NCI-H82 (cell line): ENCODE results near the gene PAPPA.

Experiments
- DNase-seq: peaks from one replicate; lab custom pipeline; 2025; lab: John Stamatoyannopoulos, UW

PAPPA gene

GRCh38 chr9:116387934-116388698 is 234.5 kb downstream of the PAPPA start:
- no peak for DNase-seq

GRCh38 chr9:116389541-116390302 is 236.1 kb downstream of the PAPPA start:
- no peak for DNase-seq

GRCh38 chr9:116390303-116391228 is 237.0 kb downstream of the PAPPA start:
- DNase-seq, result peak; percentile 97

- no peak for DNase-seq
These were observed 237.8 kb downstream of the PAPPA start for GRCh38 chr9:116391306-116391900.

- no peak for DNase-seq
These were observed 239.6 kb downstream of the PAPPA start for GRCh38 chr9:116393198-116393597.

- DNase-seq, result no peak
These were observed 240.5 kb downstream of the PAPPA start for GRCh38 chr9:116394070-116394469.

GRCh38 chr9:116394894-116395698 is 241.5 kb downstream of the PAPPA start:
- peak; percentile 63 for DNase-seq

GRCh38 chr9:116395699-116396037 is 242.1 kb downstream of the PAPPA start:
- no peak for DNase-seq

- DNase-seq, result no peak
These were observed 249.6 kb downstream of the PAPPA start for GRCh38 chr9:116403171-116403570.

- DNase-seq, result no peak
These were observed 250.6 kb downstream of the PAPPA start for GRCh38 chr9:116404228-116404627.

GRCh38 chr9:116405321-116405720 is 251.7 kb downstream of the PAPPA start:
- no peak for DNase-seq

- DNase-seq, result no peak
These were observed 252.9 kb downstream of the PAPPA start for GRCh38 chr9:116406469-116406868.

- no peak for DNase-seq
These were observed 255.5 kb downstream of the PAPPA start for GRCh38 chr9:116409129-116409528.

GRCh38 chr9:116409638-116410037 is 256.0 kb downstream of the PAPPA start:
- no peak for DNase-seq

- no peak for DNase-seq
These were observed 257.9 kb downstream of the PAPPA start for GRCh38 chr9:116411506-116411905.

GRCh38 chr9:116414374-116414773 is 260.8 kb downstream of the PAPPA start:
- DNase-seq, result no peak

GRCh38 chr9:116416421-116416820 is 262.8 kb downstream of the PAPPA start:
- DNase-seq, result no peak

GRCh38 chr9:116417464-116417863 is 263.9 kb downstream of the PAPPA start:
- DNase-seq, result no peak

GRCh38 chr9:116419181-116419580 is 265.6 kb downstream of the PAPPA start:
- DNase-seq, result no peak

GRCh38 chr9:116420993-116421538 is 267.5 kb downstream of the PAPPA start:
- DNase-seq, result no peak
